ENCODE measurements around the gene EPHB1. TPM values are rescaled to one million over a fixed set of nuclear protein-coding genes. Genes with fewer than 3 reads are reported as not detected.

EPHB1 gene
- total RNA-seq, 1 experiment from 2014 or later: 2.5 TPM

DNA sequence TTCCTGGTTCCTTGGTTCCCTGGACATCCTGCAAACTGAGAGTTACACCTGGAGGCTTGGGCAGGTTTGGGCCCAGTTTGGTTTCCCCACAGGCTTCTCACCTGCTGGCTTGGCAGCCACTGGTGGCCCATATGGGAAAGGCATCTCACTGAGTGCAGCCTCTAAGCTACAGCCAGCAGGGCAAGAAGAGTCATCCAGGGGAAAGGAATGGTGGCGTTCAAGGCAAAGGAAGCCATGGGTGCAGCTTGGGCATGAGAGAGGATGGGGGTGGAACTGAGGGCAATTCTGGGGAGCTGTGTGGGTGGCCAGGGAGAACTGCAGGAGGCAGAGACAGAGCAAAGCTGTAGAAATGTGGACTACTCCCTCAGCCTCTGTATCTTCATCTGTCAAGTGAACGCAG lies 106.4 kb downstream of the EPHB1 start:
- no peak overlapping the region for H3K27ac ChIP-seq
- H3K27me3 ChIP-seq: no peaks in the 10 kb centered on the region
- H3K4me1 ChIP-seq: no peaks in the 10 kb centered on the region
- H3K4me3 ChIP-seq: no peak overlapping the region
- H3K36me3 ChIP-seq: no peaks in the 10 kb centered on the region
- no peak for DNase-seq
- H3K9me3 ChIP-seq (replicated peaks): no peaks in the 10 kb centered on the region

- no peak overlapping the region for H3K4me3 ChIP-seq
- H3K27me3 ChIP-seq: no peaks in the 10 kb centered on the region
- H3K4me1 ChIP-seq: no peaks in the 10 kb centered on the region
- no peaks in the 10 kb centered on the region for H3K36me3 ChIP-seq
- no peak for DNase-seq
- H3K9me3 ChIP-seq (replicated peaks): no peaks in the 10 kb centered on the region
- no peak overlapping the region for H3K27ac ChIP-seq
These were observed 108.8 kb downstream of the EPHB1 start for GRCh38 chr3:134903837-134904236.

DNA sequence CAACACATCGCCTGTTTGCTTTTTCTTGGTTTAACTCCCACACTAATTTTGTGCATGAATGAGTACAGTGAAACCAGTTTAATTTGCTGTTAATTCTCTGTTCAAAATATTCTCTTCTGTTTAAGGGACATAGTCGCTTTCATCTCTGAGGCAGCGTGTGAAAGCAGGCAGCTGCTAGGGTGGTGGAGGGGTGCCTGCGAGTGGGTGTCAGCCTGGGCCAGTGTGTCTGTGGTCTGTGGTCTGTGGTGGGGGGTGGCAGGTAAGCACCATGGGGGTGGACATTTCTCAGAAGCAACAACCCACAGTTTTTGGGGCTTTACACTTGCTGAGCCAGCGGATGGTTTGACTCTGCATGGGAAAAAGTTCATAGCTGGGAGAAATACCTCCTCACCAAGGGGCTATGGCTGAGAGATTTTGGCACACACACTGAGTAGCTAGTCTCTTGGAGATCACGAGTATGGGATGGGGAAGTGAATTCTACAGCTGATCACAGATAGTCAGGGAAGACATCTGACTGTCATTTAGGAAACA lies 109.2 kb downstream of the EPHB1 start:
- Histone ChIP-seq H3K27me3 (no peaks in the 10 kb centered on the region), H3K36me3 (no peaks in the 10 kb centered on the region), H3K9me3 (replicated peaks) (no peaks in the 10 kb centered on the region), H3K4me1 (no peaks in the 10 kb centered on the region), H3K4me3 (no peak overlapping the region), H3K27ac (no peak overlapping the region)
- DNase-seq: no peak

GRCh38 chr3:134904776-134905646 lies 110.0 kb downstream of the EPHB1 start:
- no peaks in the 10 kb centered on the region for H3K36me3 ChIP-seq
- no peaks in the 10 kb centered on the region for H3K27me3 ChIP-seq
- H3K4me1 ChIP-seq: no peaks in the 10 kb centered on the region
- H3K27ac ChIP-seq: no peak overlapping the region
- no peak for DNase-seq
- no peak overlapping the region for H3K4me3 ChIP-seq
- no peaks in the 10 kb centered on the region for H3K9me3 ChIP-seq (replicated peaks)

GRCh38 chr3:134905647-134905935 lies 110.5 kb downstream of the EPHB1 start:
- Histone ChIP-seq H3K27ac (no peak overlapping the region), H3K4me3 (no peak overlapping the region), H3K4me1 (no peaks in the 10 kb centered on the region), H3K9me3 (replicated peaks) (no peaks in the 10 kb centered on the region), H3K36me3 (no peaks in the 10 kb centered on the region), H3K27me3 (no peaks in the 10 kb centered on the region)
- DNase-seq: no peak

DNA sequence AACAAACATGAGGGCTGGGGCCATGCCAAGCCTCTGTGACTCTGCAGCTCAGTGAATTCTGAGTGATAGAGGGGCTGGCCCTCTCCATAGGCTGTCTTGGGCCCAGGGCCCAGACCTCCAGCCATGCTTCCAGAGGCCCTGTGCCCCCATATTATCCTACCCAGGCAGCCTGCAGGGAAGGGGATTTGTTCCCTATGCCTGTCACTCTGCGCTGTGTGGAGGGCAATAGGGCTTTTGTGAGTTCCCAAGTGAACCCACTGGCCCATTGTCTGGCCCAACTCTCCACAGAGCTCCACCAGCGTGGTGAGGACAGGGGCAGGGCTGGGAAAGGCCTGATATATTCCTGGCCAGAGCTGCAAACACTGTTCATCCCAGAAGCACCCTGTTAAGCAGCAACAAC lies 113.2 kb downstream of the EPHB1 start:
- Histone ChIP-seq H3K4me3 (no peak overlapping the region), H3K4me1 (no peaks in the 10 kb centered on the region), H3K27me3 (no peaks in the 10 kb centered on the region), H3K36me3 (no peaks in the 10 kb centered on the region), H3K27ac (no peak overlapping the region), H3K9me3 (replicated peaks) (no peaks in the 10 kb centered on the region)
- DNase-seq: no peak

DNA sequence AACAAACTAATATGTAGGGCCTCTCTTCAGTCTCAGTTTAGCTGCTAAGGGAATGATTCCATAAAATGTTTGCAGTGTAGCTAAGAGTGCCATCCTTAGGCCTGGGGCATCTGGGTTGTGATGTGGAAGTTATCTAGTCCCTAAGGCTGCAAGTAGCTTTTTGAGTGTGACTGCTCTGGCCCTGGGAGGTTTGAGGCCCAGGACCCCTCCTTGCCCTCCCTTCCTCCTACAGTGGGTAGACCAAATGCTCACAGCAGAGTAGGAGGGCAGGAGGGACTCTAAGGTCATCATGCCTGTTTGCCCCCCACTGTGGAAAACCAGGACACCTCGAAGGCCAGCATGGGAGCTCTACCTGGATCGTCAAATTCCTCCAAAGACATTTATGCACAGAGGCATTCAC lies 115.0 kb downstream of the EPHB1 start:
- Histone ChIP-seq H3K9me3 (replicated peaks) (no peaks in the 10 kb centered on the region), H3K36me3 (no peaks in the 10 kb centered on the region), H3K4me1 (no peaks in the 10 kb centered on the region), H3K27me3 (no peaks in the 10 kb centered on the region), H3K27ac (no peak overlapping the region), H3K4me3 (no peak overlapping the region)
- DNase-seq: no peak

GRCh38 chr3:134911586-134912548 lies 116.8 kb downstream of the EPHB1 start:
- no peaks in the 10 kb centered on the region for H3K4me1 ChIP-seq
- no peak overlapping the region for H3K27ac ChIP-seq
- no peaks in the 10 kb centered on the region for H3K27me3 ChIP-seq
- H3K4me3 ChIP-seq: no peak overlapping the region
- DNase-seq: no peak
- no peaks in the 10 kb centered on the region for H3K36me3 ChIP-seq
- H3K9me3 ChIP-seq (replicated peaks): no peaks in the 10 kb centered on the region

DNA sequence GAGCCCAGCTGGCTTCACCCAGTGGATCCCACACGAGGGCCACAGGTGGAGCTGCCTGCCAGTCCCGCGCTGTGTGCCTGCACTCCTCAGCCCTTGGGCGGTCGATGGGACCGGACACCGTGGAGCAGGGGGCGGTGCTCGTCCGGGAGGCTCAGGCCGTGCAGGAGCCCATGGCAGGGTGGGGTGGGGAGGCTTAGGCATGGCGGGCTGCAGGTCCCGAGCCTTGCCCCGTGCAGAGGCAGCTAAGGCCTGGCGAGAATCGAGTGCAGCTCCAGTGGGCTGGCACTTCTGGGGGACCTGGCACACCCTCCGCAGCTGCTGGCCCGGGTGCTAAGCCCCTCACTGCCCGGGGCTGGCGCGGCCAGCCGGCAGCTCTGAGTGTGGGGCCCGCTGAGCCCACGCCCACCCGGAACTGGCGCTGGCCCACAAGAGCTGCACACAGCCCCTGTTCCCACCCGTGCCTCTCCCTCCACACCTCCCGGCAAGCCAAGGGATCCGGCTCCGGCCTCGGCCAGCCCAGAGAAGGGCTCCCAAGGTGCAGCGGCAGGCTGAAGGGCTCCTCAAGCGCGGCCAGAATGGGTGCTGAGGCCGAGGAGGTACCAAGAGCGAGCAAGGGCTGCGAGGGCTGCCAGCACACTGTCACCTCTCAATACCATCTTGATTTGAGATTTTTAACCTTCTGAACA lies 121.4 kb downstream of the EPHB1 start:
- DNase-seq: no peak
- no peaks in the 10 kb centered on the region for H3K27me3 ChIP-seq
- no peak overlapping the region for H3K4me3 ChIP-seq
- no peaks in the 10 kb centered on the region for H3K36me3 ChIP-seq
- H3K9me3 ChIP-seq (replicated peaks): no peaks in the 10 kb centered on the region
- no peak overlapping the region for H3K27ac ChIP-seq
- H3K4me1 ChIP-seq: no peaks in the 10 kb centered on the region

DNA sequence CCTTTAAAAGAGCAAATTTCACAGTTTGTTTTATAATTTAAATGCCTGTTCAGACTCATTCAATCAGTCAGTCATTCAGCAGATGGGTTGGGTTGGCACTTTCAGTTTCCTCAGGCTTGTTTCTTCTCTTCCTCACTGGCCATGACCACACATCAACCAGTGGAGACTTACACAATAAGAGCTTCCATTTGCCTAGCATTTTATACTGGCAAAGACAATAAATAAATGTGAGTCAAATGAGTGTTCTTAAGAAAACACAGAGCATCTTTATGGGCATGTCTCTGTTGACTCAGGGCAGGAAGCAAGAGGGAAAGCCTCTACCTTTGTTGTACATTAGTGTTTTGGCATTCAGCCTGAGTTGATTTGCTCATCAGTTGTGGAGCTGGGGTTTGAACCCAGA lies 122.6 kb downstream of the EPHB1 start:
- H3K4me3 ChIP-seq: no peak overlapping the region
- H3K9me3 ChIP-seq (replicated peaks): no peaks in the 10 kb centered on the region
- H3K36me3 ChIP-seq: no peaks in the 10 kb centered on the region
- no peak overlapping the region for H3K27ac ChIP-seq
- no peaks in the 10 kb centered on the region for H3K4me1 ChIP-seq
- no peaks in the 10 kb centered on the region for H3K27me3 ChIP-seq
- DNase-seq: no peak

- Histone ChIP-seq H3K9me3 (replicated peaks) (no peaks in the 10 kb centered on the region), H3K4me3 (no peak overlapping the region), H3K36me3 (no peaks in the 10 kb centered on the region), H3K27me3 (no peaks in the 10 kb centered on the region), H3K4me1 (no peaks in the 10 kb centered on the region), H3K27ac (no peak overlapping the region)
- DNase-seq: no peak
These were observed 123.4 kb downstream of the EPHB1 start for GRCh38 chr3:134918441-134918840.

DNA sequence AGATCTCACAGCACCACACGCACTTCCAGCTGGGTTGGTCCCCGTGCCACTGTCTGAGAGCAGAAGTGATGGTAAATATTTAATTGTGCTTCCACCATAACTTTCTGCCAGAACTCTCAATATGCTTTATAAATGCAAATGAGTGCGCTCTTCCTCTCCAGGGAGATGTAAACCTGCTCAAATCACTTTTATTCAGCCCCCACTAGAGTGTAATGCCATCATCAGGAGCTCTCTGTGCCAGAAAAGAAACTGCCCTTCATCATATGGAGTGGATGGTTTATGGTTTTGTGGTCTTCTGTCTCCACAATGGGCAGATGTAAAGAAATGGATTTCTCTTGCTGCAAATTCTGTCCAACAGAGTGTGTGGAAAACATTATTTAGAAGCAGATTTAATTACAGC lies 127.0 kb downstream of the EPHB1 start:
- H3K27me3 ChIP-seq: no peaks in the 10 kb centered on the region
- H3K9me3 ChIP-seq (replicated peaks): no peaks in the 10 kb centered on the region; the same call in 1 of the 2 replicates
- no peaks in the 10 kb centered on the region for H3K4me1 ChIP-seq
- no peak overlapping the region for H3K4me3 ChIP-seq
- H3K27ac ChIP-seq: no peak overlapping the region
- DNase-seq: no peak
- H3K36me3 ChIP-seq: no peaks in the 10 kb centered on the region

DNA sequence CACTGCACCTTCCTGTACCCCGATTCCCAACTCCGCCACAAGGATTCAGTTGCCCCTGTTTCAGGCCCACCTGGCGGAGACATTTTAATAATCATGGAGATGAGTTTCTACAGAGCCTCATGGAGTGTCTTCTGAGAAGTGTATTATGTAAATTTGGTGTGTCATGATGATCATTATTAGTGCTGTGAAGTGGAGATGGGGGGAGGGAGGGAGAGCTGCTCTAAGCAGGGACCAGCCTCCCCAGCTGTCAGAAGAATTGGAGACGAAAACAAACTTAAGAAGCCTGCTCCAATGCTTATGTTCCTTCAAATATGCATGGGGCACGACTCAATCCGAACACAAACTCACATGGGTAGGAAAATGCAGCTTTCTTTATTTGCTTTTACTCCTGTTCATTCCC lies 127.8 kb downstream of the EPHB1 start:
- Histone ChIP-seq H3K27me3 (no peaks in the 10 kb centered on the region), H3K9me3 (replicated peaks) (no peaks in the 10 kb centered on the region; the same call in 1 of the 2 replicates), H3K36me3 (no peaks in the 10 kb centered on the region), H3K4me1 (no peaks in the 10 kb centered on the region), H3K27ac (no peak overlapping the region), H3K4me3 (no peak overlapping the region)
- no peak for DNase-seq

- no peaks in the 10 kb centered on the region; the same call in 1 of the 2 replicates for H3K9me3 ChIP-seq (replicated peaks)
- H3K27ac ChIP-seq: no peak overlapping the region
- no peaks in the 10 kb centered on the region for H3K36me3 ChIP-seq
These were observed 128.2 kb downstream of the EPHB1 start for GRCh38 chr3:134923286-134923685.

DNA sequence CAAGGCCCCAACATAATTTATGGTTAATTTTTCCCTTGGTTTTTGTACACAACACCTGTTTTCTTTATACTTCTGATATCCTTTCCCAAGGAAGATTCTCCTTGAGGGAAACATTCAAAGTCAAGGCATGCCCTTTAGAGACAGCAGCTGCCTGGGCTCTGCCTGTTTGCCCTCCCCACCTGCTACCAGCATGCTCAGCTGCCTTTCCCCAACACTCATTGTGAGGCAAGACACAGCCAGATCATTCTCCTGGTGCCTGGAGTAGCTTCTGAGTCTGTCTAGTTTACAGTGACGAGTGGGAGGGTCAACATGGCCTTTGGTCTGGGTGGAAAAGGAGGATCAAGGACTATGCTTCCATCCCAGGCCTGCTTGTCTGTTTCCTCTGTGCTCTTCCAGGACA lies 132.5 kb downstream of the EPHB1 start:
- H3K4me1 ChIP-seq: no peaks in the 10 kb centered on the region
- DNase-seq: no peak
- no peak overlapping the region for H3K4me3 ChIP-seq
- H3K36me3 ChIP-seq: no peaks in the 10 kb centered on the region
- no peak overlapping the region for H3K27ac ChIP-seq
- H3K27me3 ChIP-seq: no peaks in the 10 kb centered on the region
- no peaks in the 10 kb centered on the region; the same call in 1 of the 2 replicates for H3K9me3 ChIP-seq (replicated peaks)

More at GRCh38 chr3:134923286-134923685, 128.2 kb downstream of the EPHB1 start:
- DNase-seq: no peak
- H3K27me3 ChIP-seq: no peaks in the 10 kb centered on the region
- H3K4me3 ChIP-seq: no peak overlapping the region
- no peaks in the 10 kb centered on the region for H3K4me1 ChIP-seq

All from SJCRH30 (cell line).